Sigmoid colon (tissue), 7 donors: ENCODE results near the gene DAGLA. TPM values are rescaled to one million over a fixed set of nuclear protein-coding genes. Genes with fewer than 3 reads are reported as not detected.
A peak's percentile ranks its signal among the peaks of the same experiment; 100 is the strongest.

Experiments used
- DNase-seq: peaks from one replicate; pipeline ENCODE4 v3.0.0-alpha.2; 2019
- H3K27ac ChIP-seq, 4 donors: fragments of 200-600 bp; sonication (generic); one replicate each; pipeline ENCODE4 v1.5.1; 2016 to 2019; ENCODE audit warnings: mild to moderate bottlenecking in 1 of 4
- H3K27me3 ChIP-seq, 3 donors: fragments of 200-600 bp; sonication (generic); one replicate each; pipeline ENCODE4 v1.5.1; 2019; ENCODE audit warnings: mild to moderate bottlenecking in 1 of 3
- H3K36me3 ChIP-seq, 4 donors: fragments of 200-600 bp; sonication (generic); one replicate each; pipeline ENCODE4 v1.5.1; 2016 to 2019
- H3K4me1 ChIP-seq, 4 donors: fragments of 200-600 bp; sonication (generic); one replicate each; pipeline ENCODE4 v1.5.1; 2017 to 2019
- H3K4me3 ChIP-seq, 4 donors: fragments of 200-600 bp; sonication (generic); one replicate each; pipeline ENCODE4 v1.5.1; 2017 to 2019; ENCODE audit warnings: mild to moderate bottlenecking in 2 of 4, moderate library complexity in 1 of 4
- H3K9me3 ChIP-seq, 4 donors: fragments of 200-600 bp in 3 of 4; sonication (generic) in 3 of 4; one replicate each; pipeline versions ENCODE4 v1.5.1 to v1.6.1; 2013 to 2019
- EP300 ChIP-seq, 4 donors: sonication (generic); formaldehyde crosslinking; IDR thresholded peaks; one replicate each; pipeline ENCODE4 v1.6.1; 2017; ENCODE audit warnings: antibody characterized with exemption in 4 of 4
- POLR2A ChIP-seq, 2 donors: fragments of 450-650 bp; IDR thresholded peaks; one replicate each; pipeline ENCODE4 v1.6.1; 2016; ENCODE audit warnings: antibody characterized with exemption in 2 of 2, mild to moderate bottlenecking in 2 of 2, moderate library complexity in 2 of 2
- POLR2AphosphoS5 ChIP-seq, 4 donors: sonication (generic); formaldehyde crosslinking; IDR thresholded peaks; one replicate each; pipeline ENCODE4 v1.6.1; 2017; ENCODE audit warnings: antibody characterized with exemption in 4 of 4
- WGBS, 2 donors: extraction: QIAGEN DNeasy Blood & Tissue Kit; methylation state at CpG; one replicate each; pipeline ENCODE4 v1.1.7; 2013; 5-methylcytosine and 5-hydroxymethylcytosine counted together
- intact Hi-C: fragments of 100-400 bp; cut with DNase I; formaldehyde crosslinking; loops from one replicate; pipeline ENCODE4 v1.15.1; 2023
- polyA plus RNA-seq, 3 donors: library from polyadenylated mRNA; stranded (reverse); fragments of 200-250 nt; gene quantifications; one replicate each; pipeline ENCODE4 v1.2.3, GENCODE V29; 2013
- total RNA-seq, 4 donors: library from RNA; depleted of rRNA; stranded (reverse); fragments of >200 nt; gene quantifications; one replicate each; pipeline ENCODE4 v1.1.0, GENCODE V29; 2016
- TF ChIP-seq, protein P1 (sequence below), 4 experiments: fragments of 450-650 bp in 3 of 4; fragments of 200-600 bp in 1 of 4; IDR thresholded peaks; one replicate each; pipeline ENCODE4 v1.5.1; 2016 to 2019; ENCODE audit warnings: antibody characterized with exemption in 4 of 4, mild to moderate bottlenecking in 3 of 4, moderate library complexity in 2 of 4
- donor health status: healthy with polysubstance abuse.
- donor health status: Bipolar disorder and iron deficiency.
- donor health status: healthy.

DAGLA gene
- total and polyA plus RNA-seq, 7 donors = 1.8 to 6.2 (median 2.1) TPM

DNA sequence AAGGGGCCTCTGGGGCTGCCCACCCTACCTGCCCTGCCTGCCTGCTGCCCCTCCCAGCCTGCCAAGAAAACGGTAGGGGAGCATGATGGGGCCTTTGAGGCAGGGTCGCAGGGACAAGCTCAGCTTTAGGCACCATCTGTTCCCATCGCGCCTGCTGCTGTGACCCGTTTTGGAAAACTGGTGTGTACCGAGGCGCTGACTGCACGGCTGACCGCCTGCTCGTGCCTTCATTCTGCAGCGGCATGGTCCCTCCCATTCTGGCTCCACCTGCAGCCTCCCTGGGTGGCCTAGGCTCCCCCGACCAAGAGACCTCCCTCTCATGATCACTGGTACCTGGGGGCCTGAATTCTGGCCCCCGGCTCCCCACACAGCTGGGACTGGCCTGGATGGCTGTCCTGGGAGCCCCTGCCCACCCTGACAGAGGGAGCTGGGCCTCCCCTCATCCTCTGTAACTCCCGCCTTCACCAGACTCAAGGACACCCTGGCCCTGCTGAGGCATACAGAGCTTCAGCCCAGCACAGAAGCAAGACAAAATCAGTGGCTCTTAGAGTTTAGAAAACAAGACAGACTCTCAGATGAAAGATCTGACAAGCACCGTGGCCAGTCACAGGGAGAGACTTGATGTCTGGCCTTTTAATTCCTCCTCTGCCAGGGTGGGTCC is 65.7 kb downstream of the DAGLA start:
- 78% methylated on average over 15 of the region's 15 CpGs for WGBS, 2 donors
- H3K36me3 ChIP-seq = peaks cover 0 to 32% (median 0%) of the 10 kb centered on the region in 4 donors
- TF ChIP-seq, protein P1, sequence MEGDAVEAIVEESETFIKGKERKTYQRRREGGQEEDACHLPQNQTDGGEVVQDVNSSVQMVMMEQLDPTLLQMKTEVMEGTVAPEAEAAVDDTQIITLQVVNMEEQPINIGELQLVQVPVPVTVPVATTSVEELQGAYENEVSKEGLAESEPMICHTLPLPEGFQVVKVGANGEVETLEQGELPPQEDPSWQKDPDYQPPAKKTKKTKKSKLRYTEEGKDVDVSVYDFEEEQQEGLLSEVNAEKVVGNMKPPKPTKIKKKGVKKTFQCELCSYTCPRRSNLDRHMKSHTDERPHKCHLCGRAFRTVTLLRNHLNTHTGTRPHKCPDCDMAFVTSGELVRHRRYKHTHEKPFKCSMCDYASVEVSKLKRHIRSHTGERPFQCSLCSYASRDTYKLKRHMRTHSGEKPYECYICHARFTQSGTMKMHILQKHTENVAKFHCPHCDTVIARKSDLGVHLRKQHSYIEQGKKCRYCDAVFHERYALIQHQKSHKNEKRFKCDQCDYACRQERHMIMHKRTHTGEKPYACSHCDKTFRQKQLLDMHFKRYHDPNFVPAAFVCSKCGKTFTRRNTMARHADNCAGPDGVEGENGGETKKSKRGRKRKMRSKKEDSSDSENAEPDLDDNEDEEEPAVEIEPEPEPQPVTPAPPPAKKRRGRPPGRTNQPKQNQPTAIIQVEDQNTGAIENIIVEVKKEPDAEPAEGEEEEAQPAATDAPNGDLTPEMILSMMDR (IDR thresholded peaks at IDR 0.05) = no peak
- no peak overlapping the region for H3K27ac ChIP-seq
- H3K9me3 ChIP-seq = no peaks in the 10 kb centered on the region
- H3K27me3 ChIP-seq = peaks cover 0 to 10% (median 0%) of the 10 kb centered on the region in 3 donors
- H3K4me3 ChIP-seq = no peak overlapping the region
- intact Hi-C loops = no loop called here
- H3K4me1 ChIP-seq = no peaks in the 10 kb centered on the region
- no peak for DNase-seq

DNA sequence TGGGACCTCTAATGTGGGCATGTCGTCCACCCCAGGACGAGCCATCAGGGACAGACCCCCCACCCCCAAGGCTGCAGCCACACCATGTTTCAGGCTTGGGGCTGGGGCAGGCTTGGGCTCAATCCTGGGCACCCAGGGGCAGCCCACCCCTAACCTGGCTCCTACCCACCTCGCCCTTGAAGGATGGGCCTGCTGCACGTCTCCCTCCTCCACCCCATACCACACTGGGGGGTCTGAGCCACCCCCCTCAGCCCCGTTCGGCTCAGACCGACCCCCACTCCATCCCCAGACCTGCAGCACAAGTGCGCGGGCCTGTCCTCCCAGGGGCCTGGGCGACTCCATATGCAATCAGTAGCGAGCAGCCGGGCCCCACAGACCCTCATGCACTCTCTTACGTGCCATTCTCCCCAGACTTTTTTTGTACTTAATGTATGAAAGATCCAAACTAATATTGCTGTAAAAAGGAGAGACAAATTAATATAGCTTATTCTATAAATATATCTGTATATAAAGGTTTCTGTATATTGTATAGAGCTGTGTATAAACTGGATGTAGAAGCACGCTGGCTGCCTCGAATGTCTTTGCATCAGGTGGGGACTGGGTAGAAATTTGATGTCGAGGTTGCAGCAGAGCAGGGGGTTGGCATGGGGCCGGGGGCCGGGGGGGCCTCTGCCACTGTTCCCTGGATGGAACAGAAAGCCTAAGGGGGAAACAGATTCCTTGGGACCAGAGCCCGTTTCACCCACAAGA is 66.4 kb downstream of the DAGLA start:
- Histone ChIP-seq H3K4me1 (no peaks in the 10 kb centered on the region), H3K36me3 (peaks cover 0 to 25% (median 0%) of the 10 kb centered on the region in 4 donors), H3K9me3 (no peaks in the 10 kb centered on the region), H3K27ac (no peak overlapping the region), H3K27me3 (peaks cover 0 to 14% (median 0%) of the 10 kb centered on the region in 3 donors), H3K4me3 (no peak overlapping the region)
- TF ChIP-seq POLR2AphosphoS5 (IDR thresholded peaks at IDR 0.05) = no peak
- TF ChIP-seq EP300 (IDR thresholded peaks at IDR 0.05) = no peak
- no peak for TF ChIP-seq POLR2A (IDR thresholded peaks at IDR 0.05)
- TF ChIP-seq, protein P1 (IDR thresholded peaks at IDR 0.05) = no peak
- DNase-seq = no peak
- 77 to 83% methylated on average over 19 of the region's 19 CpGs for WGBS, 2 donors
- intact Hi-C loops = no loop called here

DNA sequence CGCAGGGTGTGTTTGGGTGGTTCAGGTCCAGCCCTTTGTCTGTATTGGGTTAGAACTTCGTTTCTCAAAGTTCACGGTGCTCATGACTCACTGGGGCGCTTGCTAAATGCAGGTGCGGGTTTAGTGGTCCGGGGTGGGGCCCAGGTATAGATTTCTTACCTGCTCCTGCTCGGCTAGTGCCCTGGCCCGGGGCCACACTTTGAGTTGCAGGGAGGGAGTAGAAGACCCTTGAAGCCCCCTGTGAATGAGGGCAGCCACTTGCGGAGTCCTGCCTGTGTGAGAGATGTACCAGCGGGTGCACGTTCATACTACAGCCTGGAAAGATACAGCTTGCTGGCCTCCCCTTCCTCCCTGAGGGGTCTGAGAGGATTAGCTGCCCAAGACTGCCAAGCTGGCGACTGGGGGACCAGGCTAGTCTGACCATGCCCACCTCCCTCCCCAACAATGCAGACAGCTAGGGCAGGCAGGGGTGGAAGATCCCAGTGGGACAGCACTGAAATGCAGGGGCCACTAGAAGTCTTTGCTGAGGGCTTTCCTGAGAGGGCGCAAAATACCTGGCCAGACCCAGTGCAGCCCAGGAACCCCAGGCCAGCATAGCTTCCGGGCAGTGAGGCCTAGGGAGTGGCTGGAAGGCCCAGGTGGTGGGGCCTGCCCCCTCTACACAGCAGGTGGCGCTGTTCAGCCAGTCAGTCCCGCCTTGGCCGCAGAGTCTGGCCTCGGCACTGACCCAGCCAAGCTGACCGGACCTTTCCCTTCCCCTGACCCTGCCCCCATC is 67.2 kb downstream of the DAGLA start:
- H3K4me3 ChIP-seq = no peak overlapping the region
- DNase-seq = peak; percentile 86
- WGBS, 2 donors = 39 to 71% methylated on average over 19 of the region's 19 CpGs

DNA sequence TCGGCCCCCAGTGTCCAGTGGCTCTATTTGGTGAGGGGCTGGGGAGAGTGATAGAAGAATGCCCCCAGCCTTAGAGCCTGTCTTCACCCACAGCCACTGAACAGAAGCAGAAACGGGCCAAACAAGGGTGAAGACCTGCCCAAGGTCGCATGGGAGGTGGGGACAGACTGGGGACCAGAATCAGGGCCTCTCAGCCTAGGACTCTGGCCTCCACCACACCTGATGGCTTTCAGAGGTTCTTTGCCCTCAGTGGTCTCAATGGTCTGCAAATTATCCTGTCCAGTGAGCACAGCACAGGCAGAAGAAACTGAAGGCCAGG is 67.7 kb downstream of the DAGLA start:
- TF ChIP-seq POLR2AphosphoS5 (IDR thresholded peaks at IDR 0.05) (no peak), POLR2A (IDR thresholded peaks at IDR 0.05) (no peak), EP300 (IDR thresholded peaks at IDR 0.05) (no peak)
- TF ChIP-seq, protein P1 (IDR thresholded peaks at IDR 0.05) = no peak
- H3K4me1 ChIP-seq = peaks cover 0 to 9% (median 7%) of the 10 kb centered on the region in 4 donors
- no peak overlapping the region for H3K4me3 ChIP-seq
- H3K36me3 ChIP-seq = peaks cover 0 to 12% (median 0%) of the 10 kb centered on the region in 4 donors
- no peak overlapping the region for H3K27ac ChIP-seq
- DNase-seq = no peak
- H3K9me3 ChIP-seq = no peaks in the 10 kb centered on the region
- 17 to 55% methylated on average over 3 of the region's 3 CpGs for WGBS, 2 donors
- peaks cover 4 to 25% (median 9%) of the 10 kb centered on the region in 3 donors for H3K27me3 ChIP-seq
- intact Hi-C loops = no loop called here

More for the DNA sequence above, 67.2 kb downstream of the DAGLA start:
- intact Hi-C loops = no loop called here
- peaks cover 0 to 5% (median 2%) of the 10 kb centered on the region in 4 donors for H3K4me1 ChIP-seq
- no peaks in the 10 kb centered on the region for H3K9me3 ChIP-seq
- TF ChIP-seq, protein P1 (IDR thresholded peaks at IDR 0.05) = peak; percentile 44 to 80 (median 75)
- no peak for TF ChIP-seq POLR2A (IDR thresholded peaks at IDR 0.05)
- H3K27ac ChIP-seq = no peak overlapping the region
- peaks cover 0 to 20% (median 5%) of the 10 kb centered on the region in 3 donors for H3K27me3 ChIP-seq
- H3K36me3 ChIP-seq = peaks cover 0 to 17% (median 0%) of the 10 kb centered on the region in 4 donors
